Stomach (tissue), 9 donors: ENCODE measurements around the gene NPBWR2. TPM values are rescaled to one million over a fixed set of nuclear protein-coding genes. Genes with fewer than 3 reads are reported as not detected.

Source experiments
- DNase-seq, 2 donors: peaks; one replicate each; pipeline versions ENCODE4 v3.0.0 to v3.0.0-alpha.2; 2013 to 2019
- H3K27ac ChIP-seq, 5 donors: fragments of 200-600 bp in 4 of 5; sonication (generic) in 4 of 5; one replicate each; pipeline ENCODE4 v1.5.1; 2013 to 2019; ENCODE audit warnings: mild to moderate bottlenecking in 1 of 5, moderate library complexity in 1 of 5
- H3K27me3 ChIP-seq, 3 donors: fragments of 200-600 bp; sonication (generic); one replicate each; pipeline ENCODE4 v1.5.1; 2017 to 2019; ENCODE audit warnings: mixed run types in 1 of 3
- H3K36me3 ChIP-seq, 4 donors: fragments of 200-600 bp; sonication (generic); 1 replicate in 3 of 4; 2 replicates in 1 of 4; pipeline ENCODE4 v1.5.1; 2016 to 2019
- H3K4me1 ChIP-seq, 4 donors: fragments of 200-600 bp; sonication (generic); one replicate each; pipeline ENCODE4 v1.5.1; 2016 to 2019
- H3K4me3 ChIP-seq, 4 donors: fragments of 200-600 bp; sonication (generic) in 3 of 4; one replicate each; pipeline ENCODE4 v1.5.1; 2016 to 2019; ENCODE audit warnings: mild to moderate bottlenecking in 1 of 4
- H3K9me3 ChIP-seq, 4 donors: fragments of 200-600 bp; sonication (generic); one replicate each; pipeline ENCODE4 v1.5.1; 2016 to 2019
- EP300 ChIP-seq: sonication (generic); formaldehyde crosslinking; IDR thresholded peaks from one replicate; pipeline ENCODE4 v1.6.1; 2017; ENCODE audit warnings: antibody characterized with exemption
- POLR2A ChIP-seq, 4 donors: fragments of 450-650 bp; IDR thresholded peaks; one replicate each; pipeline ENCODE4 v1.6.1; 2016; ENCODE audit warnings: antibody characterized with exemption in 4 of 4, control low read depth in 2 of 4, mild to moderate bottlenecking in 1 of 4, moderate library complexity in 1 of 4
- POLR2AphosphoS5 ChIP-seq, 3 donors: sonication (generic); formaldehyde crosslinking; IDR thresholded peaks; one replicate each; pipeline ENCODE4 v1.6.1; 2016; ENCODE audit warnings: antibody characterized with exemption in 3 of 3
- WGBS, 5 donors: extraction: QIAGEN DNeasy Blood & Tissue Kit in 3 of 5; methylation state at CpG; one replicate each; pipeline versions ENCODE4 v1.1.5 to v1.1.7; 2013 to 2018; 5-methylcytosine and 5-hydroxymethylcytosine counted together
- intact Hi-C: fragments of 100-400 bp; cut with DNase I; formaldehyde crosslinking; loops from one replicate; pipeline ENCODE4 v1.15.1; 2023; ENCODE audit warnings: low total_unique reads
- polyA plus RNA-seq, 3 donors: library from polyadenylated mRNA; stranded (reverse); fragments of 200-250 nt; gene quantifications; one replicate each; pipeline ENCODE4 v1.2.3, GENCODE V29; 2013
- total RNA-seq, 5 donors: library from RNA; depleted of rRNA; stranded (reverse); fragments of >200 nt; gene quantifications; one replicate each; pipeline versions ENCODE4 v1.1.0 to v1.2.3, GENCODE V29; 2014 to 2016
- TF ChIP-seq, protein P1 (sequence below), 7 experiments: fragments of 450-650 bp in 4 of 7; fragments of 200-600 bp in 3 of 7; sonication (generic) in 3 of 7; IDR thresholded peaks; one replicate each; pipeline ENCODE4 v1.5.1; 2016 to 2019; ENCODE audit warnings: antibody characterized with exemption in 7 of 7, control low read depth in 2 of 7, mild to moderate bottlenecking in 1 of 7
- donor health status: healthy with polysubstance abuse.
- donor health status: Bipolar disorder and iron deficiency.
- donor health status: healthy.

The NPBWR2 gene
- total and polyA plus RNA-seq, 8 donors, result not detected

DNA sequence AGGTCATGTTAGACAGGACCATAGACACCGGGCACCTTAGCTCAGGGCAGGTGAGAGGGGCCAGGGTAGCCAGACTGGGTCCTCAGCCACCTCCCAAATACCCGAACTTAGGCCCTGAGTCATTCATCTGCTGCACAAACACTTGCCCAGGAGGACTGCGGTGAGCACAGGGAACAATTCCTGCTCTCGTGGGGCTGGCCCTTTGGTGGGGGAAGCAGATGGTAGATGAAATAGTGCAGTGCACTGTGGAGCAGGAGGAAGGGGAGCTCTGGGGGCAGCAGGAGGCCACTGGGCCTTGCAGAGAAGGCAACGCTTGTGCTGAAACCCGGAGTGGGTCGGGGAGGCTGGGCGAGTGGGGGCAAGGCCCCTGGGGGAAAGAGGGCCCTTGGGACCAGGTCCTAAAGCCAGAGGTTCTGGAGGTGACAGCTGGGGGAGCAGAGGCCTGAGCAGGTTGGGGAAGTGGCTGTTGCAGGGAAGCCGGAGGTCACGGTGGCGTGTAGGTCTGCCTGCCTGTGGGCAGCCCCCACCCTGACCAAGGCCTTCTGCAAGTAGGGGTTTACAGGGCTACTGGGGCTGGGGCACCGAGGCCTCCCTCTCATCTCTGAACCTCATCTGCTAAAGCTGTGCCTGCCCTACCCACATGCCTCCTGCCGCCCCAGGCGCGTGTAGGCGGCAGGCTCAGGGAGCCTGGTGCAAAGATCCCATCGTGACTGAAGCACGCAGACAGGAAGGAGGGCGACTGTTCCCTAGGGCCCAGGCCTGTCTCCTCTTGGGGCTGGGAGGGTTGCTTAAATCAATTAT lies 4.7 kb upstream of the NPBWR2 start:
- Histone ChIP-seq H3K4me1 (no peaks in the 10 kb centered on the region), H3K27me3 (peaks cover 0 to 25% (median 0%) of the 10 kb centered on the region in 3 donors), H3K9me3 (no peaks in the 10 kb centered on the region), H3K27ac (no peak overlapping the region), H3K36me3 (no peaks in the 10 kb centered on the region), H3K4me3 (no peak overlapping the region)
- intact Hi-C loops, result no loop called here
- WGBS, 5 donors, result 59 to 80% (median 77%) methylated on average over 18 to 19 of the region's 19 CpGs
- TF ChIP-seq, protein P1, sequence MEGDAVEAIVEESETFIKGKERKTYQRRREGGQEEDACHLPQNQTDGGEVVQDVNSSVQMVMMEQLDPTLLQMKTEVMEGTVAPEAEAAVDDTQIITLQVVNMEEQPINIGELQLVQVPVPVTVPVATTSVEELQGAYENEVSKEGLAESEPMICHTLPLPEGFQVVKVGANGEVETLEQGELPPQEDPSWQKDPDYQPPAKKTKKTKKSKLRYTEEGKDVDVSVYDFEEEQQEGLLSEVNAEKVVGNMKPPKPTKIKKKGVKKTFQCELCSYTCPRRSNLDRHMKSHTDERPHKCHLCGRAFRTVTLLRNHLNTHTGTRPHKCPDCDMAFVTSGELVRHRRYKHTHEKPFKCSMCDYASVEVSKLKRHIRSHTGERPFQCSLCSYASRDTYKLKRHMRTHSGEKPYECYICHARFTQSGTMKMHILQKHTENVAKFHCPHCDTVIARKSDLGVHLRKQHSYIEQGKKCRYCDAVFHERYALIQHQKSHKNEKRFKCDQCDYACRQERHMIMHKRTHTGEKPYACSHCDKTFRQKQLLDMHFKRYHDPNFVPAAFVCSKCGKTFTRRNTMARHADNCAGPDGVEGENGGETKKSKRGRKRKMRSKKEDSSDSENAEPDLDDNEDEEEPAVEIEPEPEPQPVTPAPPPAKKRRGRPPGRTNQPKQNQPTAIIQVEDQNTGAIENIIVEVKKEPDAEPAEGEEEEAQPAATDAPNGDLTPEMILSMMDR (IDR thresholded peaks at IDR 0.05), result no peak
- no peak for TF ChIP-seq EP300
- no peak for TF ChIP-seq POLR2A (IDR thresholded peaks at IDR 0.05)
- DNase-seq, result peak in 1 of 2 donors; percentile 10

DNA sequence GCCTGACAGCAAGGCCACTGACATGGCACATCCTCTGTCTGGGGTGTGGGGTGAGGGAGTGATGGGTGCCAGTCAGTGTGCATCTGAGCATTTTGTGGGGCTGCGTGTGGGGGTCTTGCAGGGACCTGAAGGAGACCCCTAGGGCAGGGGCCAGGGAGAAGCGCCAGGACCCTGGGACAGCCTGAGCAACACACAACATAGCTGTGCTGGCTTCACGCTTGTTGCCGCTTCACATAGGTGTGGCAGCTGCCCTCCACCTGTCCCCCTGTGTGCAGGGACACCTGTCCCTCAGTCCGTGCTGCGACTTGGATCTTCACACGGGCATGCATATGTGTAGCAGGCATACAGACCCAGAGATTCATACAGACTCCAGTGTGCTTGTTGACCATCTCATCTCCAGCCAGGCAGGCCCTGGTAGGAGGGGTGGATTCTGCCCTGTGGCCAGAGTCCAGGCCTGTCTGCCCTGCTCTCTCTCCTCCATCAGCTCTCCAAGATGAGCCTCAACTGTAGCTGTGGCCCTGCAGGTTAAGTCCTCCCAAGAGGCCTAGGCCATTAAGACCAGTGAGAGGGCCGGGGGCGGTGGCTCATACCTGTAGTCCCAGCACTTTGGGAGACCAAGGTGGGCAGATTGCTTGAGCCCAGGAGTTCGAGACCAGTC lies 3.2 kb upstream of the NPBWR2 start:
- 83 to 94% (median 87%) methylated on average over 7 to 10 of the region's 10 CpGs for WGBS, 5 donors
- intact Hi-C loops, result no loop called here

DNA sequence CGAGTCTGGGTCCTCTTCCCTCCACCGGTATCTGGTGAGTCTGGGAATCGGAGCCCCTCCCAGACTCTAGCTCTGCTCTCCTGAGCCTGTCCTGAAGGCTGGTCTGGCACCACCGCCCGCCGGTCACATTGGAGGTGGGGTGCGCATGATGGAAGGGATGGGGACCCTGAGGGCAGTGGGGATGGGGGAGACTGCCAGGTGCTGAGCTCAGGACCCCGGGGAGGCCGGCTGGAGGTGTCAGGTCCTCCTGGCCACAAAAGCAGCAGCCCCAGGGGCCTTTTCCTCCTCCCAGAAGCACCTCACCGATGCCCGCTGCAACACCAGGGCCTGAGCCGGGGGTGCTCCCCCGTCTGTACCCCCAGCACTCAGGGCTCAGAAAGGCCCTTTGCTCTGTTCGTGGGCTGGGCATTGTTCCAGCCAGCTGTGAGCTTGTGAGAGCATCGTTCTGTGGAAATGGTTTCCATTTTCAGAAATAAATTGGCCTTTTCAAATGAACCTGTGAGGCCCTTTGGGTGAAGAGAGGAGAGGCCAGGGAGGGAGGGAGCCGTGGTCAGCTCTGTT lies 2.5 kb upstream of the NPBWR2 start:
- Histone ChIP-seq H3K9me3 (no peaks in the 10 kb centered on the region), H3K36me3 (no peaks in the 10 kb centered on the region), H3K4me3 (no peak overlapping the region), H3K4me1 (no peaks in the 10 kb centered on the region), H3K27ac (no peak overlapping the region), H3K27me3 (peaks cover 0 to 40% (median 0%) of the 10 kb centered on the region in 3 donors)
- DNase-seq, result peak in 1 of 2 donors; percentile 22
- 63 to 79% (median 72%) methylated on average over 11 to 16 of the region's 16 CpGs for WGBS, 5 donors
- TF ChIP-seq, protein P1 (IDR thresholded peaks at IDR 0.05), result no peak
- no peak for TF ChIP-seq POLR2AphosphoS5 (IDR thresholded peaks at IDR 0.05)
- no peak for TF ChIP-seq POLR2A (IDR thresholded peaks at IDR 0.05)
- TF ChIP-seq EP300, result no peak
- intact Hi-C loops, result no loop called here

More for the DNA sequence above, 3.2 kb upstream of the NPBWR2 start:
- H3K27me3 ChIP-seq, result peaks cover 0 to 38% (median 0%) of the 10 kb centered on the region in 3 donors
- no peak for TF ChIP-seq POLR2AphosphoS5 (IDR thresholded peaks at IDR 0.05)
- TF ChIP-seq POLR2A (IDR thresholded peaks at IDR 0.05), result no peak
- no peak for TF ChIP-seq EP300
- TF ChIP-seq, protein P1 (IDR thresholded peaks at IDR 0.05), result no peak
- peak in 1 of 2 donors; percentile 17 for DNase-seq
- H3K4me1 ChIP-seq, result no peaks in the 10 kb centered on the region
- H3K9me3 ChIP-seq, result no peaks in the 10 kb centered on the region
- H3K4me3 ChIP-seq, result no peak overlapping the region
- no peaks in the 10 kb centered on the region for H3K36me3 ChIP-seq
- H3K27ac ChIP-seq, result no peak overlapping the region
